H1 (cell line): ENCODE measurements around the gene RBM38. TPM values are rescaled to one million over a fixed set of nuclear protein-coding genes. Genes with fewer than 3 reads are reported as not detected.

Experiments
- RAD21 ChIP-seq, 2 experiments: IDR thresholded peaks in 1 of 2; conservative IDR thresholded peaks in 1 of 2; 2 replicates each; pipeline ENCODE4 v1.6.1; 2011; ENCODE audit warnings: low read depth in 2 of 2, low read length in 2 of 2, improper control_type of control experiment in 1 of 2, inconsistent platforms in 1 of 2, mild to moderate bottlenecking in 1 of 2, moderate library complexity in 1 of 2
- SUZ12 ChIP-seq: fragments of 200-600 bp; sonication (generic); IDR thresholded peaks from 2 replicates; pipeline ENCODE4 v1.6.1; 2012; ENCODE audit warnings: mild to moderate bottlenecking, inconsistent platforms, low read length, moderate library complexity, mixed read lengths
- TAF1 ChIP-seq: IDR thresholded peaks from 2 replicates; pipeline ENCODE4 v1.6.1; 2011; ENCODE audit warnings: mild to moderate bottlenecking, low read depth, low read length
- polyA plus RNA-seq, 7 experiments: library from polyadenylated mRNA; depleted of rRNA in 3 of 7; stranded (reverse) in 5 of 7; unstranded in 2 of 7; fragments of >200 nt in 5 of 7; fragments of 200-250 nt in 2 of 7; gene quantifications; 1 replicate in 5 of 7; 2 replicates in 1 of 7; 4 replicates in 1 of 7; pipeline versions ENCODE4 v1.2.1 to v1.2.3, GENCODE V29; 2011 to 2013; ENCODE audit warnings: missing spikeins in 2 of 7, mixed read lengths in 2 of 7
- total RNA-seq: library from RNA; stranded (reverse); fragmentation: NEBNext Ultra II Directional; extraction: Animal tissue kit (Norgen Biotek cat#: 25700); gene quantifications from 2 replicates; pipeline ENCODE4 v1.2.1, GENCODE V29; 2021

Gene RBM38
- total and polyA plus RNA-seq, 2 of the 8 experiments (the other 6 are each of a cell fraction or from before 2014, with no cell fraction given), result 57.7 to 109 TPM

DNA sequence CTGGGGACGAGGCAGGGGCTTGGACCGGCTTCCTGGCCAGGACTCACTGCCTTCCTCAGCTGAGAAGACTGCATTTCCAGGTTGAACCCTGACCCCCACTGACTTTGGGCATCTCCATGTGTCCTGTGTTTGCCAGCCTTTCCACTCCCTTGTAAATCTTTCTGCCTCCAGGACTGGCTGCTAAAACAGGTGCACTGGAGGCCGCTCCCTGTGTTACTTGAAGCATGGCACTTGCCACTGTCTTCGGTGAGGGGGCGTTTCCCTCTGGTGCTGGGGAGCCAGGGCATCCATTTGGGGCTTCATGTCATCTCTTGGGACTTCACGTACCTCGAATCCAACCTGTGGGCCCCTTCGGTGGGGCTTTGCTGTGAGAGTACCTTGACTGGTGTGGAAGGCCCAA is 6.7 kb upstream of the RBM38 start (continued):
- TF ChIP-seq SUZ12 (no peak), RAD21 (IDR thresholded peaks at IDR 0.05 in 1 of 2, conservative IDR thresholded peaks at IDR 0.05 in 1 of 2; ENCODE audit: low read depth in 2 of 2, low read length in 2 of 2) (no peak), TAF1 (no peak)
- TF ChIP-seq, all 59 proteins: peak for 0
